HL-60/S4 treated with phorbol 12-myristate 13-acetate at 8.2 ng/mL for 4 days and 3 days (cell line): ENCODE measurements around the gene FBN3.

Experiments
- in situ Hi-C: fragments of 300-500 bp; cut with MboI; formaldehyde crosslinking; loops from 2 replicates; pipeline ENCODE4 v1.15.0; 2022; ENCODE audit warnings: low sequenced_read_pairs

The FBN3 gene

DNA sequence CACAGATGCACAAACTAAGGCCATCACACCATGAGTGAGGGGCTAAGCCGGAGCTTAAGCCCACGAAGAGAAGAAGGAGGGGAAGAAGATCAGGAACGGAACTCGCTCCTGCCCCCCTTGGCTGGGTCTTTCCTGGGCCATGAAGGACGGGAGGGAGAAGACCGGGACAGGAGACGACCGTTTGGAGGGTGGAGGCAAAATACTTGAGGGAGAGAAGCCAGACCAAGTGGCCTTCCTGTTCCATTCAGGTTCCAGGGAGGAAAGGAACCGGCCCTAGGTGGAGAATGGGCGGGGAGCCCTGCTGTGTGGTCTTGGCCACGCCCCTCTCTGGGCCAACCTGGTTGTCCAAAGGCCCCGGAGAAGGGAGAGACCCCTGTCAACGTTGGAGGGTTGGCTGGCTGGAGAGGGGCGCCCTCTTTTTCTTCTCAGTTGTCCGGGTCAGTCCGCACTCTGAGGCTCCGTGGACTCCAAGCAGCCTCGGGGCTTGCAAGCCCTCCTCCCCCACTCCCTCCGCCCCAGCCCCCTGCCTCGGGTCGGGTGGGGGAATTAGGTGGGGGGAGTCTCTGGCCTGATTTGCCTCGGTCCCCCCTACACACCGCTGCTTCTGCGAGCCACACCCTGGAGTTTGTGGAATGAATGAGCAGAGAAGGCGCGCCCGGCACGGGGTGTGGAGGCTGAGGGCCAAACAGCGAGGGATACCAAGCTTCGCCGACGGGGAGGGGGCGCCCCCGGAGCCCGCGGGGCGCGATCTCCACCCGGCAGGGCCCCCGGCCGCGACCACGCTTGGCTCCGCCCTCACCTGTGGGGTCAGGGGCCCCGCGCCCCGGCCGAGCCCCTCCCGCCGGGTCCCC, 757 bp downstream of the FBN3 start:
- in situ Hi-C loops, result no loop called here

DNA sequence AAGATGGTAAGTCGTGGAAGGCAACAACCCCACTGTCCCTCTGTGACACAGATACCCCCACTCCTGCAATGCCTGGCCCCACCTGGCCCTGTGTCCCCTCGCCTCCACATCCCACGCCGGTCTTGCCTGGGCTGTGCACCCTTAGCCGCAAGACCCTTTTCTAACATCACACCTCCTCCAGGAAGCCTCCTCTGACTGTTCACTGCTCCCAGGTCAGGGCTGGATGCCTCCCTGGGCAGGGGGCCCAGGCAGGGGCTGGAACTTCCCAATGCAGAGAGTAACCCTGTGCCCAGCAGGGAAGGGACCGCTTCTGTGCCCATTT, 1.3 kb downstream of the FBN3 start:
- in situ Hi-C loops, result no loop called here

DNA sequence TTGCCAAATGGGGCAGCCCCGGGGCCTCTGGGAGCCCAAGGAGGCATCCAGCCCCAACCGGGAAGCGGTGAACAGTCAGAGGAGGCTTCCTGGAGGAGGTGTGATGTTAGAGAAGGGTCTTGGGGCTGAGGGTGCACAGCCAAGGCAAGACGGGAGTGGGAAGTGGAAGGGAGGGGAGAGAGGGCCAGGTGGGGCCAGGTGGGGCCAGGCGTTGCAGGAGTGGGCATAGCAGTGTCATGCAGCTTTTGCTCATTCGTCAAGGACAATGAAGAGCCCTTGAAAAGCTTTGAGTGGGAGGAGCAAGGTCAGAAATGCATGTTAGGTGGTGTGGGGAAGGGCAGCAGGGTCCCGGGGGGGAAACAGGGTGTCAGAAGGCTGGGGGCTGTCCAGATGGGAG, 1.8 kb downstream of the FBN3 start:
- in situ Hi-C loops, result no loop called here

DNA sequence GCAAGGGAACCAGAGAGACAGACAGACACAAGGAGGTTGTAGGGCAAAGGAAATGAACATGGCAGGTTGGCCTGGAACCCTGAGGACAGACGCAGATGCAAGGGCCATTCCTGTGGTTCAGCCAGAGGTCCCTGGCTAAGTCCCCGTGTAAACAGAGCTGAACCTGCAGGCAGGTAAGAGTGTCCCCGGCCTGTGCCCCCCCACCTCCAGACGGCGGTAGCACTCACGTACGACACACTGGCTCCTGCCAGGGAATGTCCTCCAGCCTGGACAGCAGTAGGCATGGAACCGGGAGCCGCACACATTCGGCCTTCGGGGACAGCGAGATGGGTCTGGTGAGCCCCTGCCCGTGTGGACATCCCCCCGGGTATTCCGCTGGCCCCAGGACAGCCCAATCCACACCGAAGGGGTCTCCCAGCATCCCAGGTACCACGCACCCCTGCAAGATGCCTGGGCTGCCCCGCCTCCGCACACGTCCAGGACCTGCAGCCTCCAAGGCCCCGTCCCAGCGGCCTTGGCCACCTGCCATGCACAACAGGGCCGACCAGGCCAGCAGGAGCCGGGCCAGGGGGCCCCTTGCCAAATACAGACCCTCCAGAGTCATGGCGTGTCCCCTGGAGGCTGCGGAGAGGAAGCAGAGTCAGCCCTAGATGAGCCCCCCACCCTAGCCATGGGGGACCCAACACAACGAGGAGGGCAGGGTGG, 2.4 kb downstream of the FBN3 start:
- in situ Hi-C loops, result no loop called here

GRCh38 chr19:8144273-8144995, 5.0 kb downstream of the FBN3 start:
- in situ Hi-C loops, result no loop called here

GRCh38 chr19:8143041-8143440, 6.4 kb downstream of the FBN3 start:
- in situ Hi-C loops, result no loop called here

DNA sequence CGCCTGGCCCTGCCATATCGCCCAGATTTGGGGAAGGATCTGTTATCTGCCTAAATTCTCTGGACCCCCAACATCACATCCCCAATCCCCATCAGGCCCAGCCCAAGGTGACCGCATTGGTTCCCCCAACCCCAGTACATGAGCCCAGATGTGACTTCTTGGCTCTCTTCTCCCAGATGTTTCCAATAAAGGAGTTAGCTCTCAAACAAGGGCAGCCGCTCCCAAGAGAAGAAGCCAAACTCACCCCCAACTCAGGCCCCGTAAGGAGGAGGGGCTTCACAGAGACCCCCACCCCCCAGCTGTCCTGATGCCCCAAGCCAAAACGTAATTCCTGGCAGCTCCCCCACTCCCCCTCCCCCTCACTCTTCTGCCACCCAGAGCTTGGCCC, 6.9 kb downstream of the FBN3 start:
- in situ Hi-C loops, result no loop called here

DNA sequence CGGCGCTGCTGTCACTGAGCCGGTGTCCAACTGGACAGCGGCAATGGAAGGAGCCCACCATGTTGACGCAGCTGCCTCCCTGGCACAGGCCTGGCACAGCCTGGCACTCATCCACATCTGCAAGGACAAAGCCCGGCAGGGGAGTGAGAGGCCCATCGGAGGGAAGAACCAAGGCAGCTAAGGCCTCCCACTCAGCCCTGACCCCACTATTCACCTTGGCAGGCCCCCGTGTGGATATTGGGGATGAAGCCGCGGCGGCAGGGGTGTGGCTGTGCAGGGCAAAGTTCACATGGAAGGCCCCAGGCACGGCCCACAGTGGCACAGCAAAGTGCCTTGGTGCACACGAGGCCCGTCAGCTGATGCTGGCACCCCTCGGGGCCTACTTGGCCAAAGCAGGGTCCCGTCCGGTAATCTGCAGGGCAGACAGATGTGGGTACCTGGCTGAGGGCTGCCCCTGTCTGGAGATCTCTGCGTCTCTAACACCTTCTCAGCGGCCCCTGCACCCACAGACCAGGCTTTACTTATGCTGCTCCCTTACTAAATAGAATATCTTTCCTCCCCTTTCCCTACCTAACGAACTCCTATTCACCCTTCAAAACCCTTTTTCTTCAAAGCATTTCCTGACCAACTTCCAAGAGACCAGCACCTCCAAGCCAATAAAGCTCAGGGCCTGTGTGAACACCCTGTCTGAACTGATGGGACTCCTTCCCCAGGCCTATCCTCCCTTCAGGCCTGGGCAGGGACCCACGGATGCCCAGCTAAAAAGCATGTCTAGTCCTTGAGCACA, 7.5 kb downstream of the FBN3 start:
- in situ Hi-C loops, result no loop called here

- in situ Hi-C loops, result no loop called here
Measured at GRCh38 chr19:8138201-8138600, 11.2 kb downstream of the FBN3 start.

GRCh38 chr19:8137425-8137824, 12.0 kb downstream of the FBN3 start:
- in situ Hi-C loops, result no loop called here

GRCh38 chr19:8135946-8136618, 13.3 kb downstream of the FBN3 start:
- in situ Hi-C loops, result no loop called here

DNA sequence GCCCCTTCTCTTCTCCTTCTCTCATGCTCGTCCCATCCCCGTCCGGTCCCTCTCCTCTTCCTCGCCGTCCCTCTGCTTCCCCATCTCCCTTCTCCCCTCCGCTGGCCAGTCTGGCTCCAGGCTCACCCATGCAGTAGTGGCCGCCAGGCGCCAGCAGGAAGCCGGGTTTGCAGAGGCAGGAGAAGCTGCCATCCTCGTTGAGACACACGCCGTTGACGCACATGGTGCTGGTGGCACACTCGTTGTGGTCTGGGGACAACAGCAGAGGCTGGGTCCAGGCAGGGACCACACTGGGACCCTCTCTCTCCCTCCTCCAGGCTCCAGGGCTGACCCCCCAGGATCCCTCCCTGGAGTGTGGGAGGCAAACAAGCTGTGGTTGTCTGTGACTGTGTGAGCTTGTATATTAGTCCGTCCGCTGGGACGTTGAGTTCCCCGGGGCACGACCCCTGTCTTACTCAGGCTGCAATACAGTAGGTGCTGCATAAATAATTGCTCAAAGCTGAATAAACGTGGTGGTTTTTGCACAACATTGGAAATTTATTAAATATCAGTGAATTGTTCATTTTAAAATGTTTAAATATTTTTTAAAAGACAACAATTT, 16.4 kb downstream of the FBN3 start:
- in situ Hi-C loops, result no loop called here

DNA sequence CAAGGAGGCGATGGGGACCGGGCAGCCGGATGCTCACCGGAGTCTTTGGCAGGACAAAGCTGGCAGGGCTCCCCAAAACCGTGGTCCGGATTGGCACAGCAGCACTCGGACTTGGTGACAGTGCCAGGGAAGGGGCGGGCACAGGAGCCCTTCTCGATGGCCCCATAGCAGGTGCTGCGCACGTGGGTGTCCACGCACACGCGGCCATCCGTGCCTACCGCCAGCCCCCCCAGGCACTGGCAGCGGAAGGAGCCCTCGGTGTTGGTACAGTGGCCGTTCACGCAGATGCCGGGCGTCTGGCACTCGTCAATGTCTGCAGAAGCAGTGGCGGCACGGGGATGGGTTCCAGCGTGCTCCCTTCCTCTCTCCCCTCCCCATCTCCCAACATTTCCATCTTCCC, 17.9 kb downstream of the FBN3 start:
- in situ Hi-C loops, result no loop called here

- in situ Hi-C loops, result no loop called here
Measured at GRCh38 chr19:8129061-8129618, 20.3 kb downstream of the FBN3 start.

GRCh38 chr19:8128551-8128950, 20.8 kb downstream of the FBN3 start:
- in situ Hi-C loops, result no loop called here

- in situ Hi-C loops, result no loop called here
Measured at GRCh38 chr19:8127311-8127710, 22.1 kb downstream of the FBN3 start.

- in situ Hi-C loops, result no loop called here
Measured at GRCh38 chr19:8126511-8126910, 22.9 kb downstream of the FBN3 start.

- in situ Hi-C loops, result no loop called here
Measured at GRCh38 chr19:8126008-8126407, 23.4 kb downstream of the FBN3 start.

DNA sequence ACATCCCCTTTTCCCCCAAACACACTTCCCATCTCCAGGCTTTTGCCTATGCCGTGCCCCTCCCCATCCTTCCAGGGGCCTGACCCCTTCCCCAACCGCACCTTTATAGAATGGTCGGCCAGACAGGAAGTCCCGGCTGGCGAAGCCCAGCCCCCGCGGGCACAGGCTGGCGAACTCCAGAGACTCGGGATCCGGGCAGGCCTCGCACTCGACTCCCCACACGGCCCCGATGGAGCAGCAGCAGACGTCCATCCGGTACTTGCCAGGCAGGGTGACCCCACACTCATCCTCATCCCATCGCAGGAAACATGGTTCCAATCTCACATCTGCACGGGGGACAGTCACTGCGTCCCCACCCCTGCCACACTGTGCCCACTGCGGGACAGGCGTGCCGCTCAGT, 25.7 kb downstream of the FBN3 start:
- in situ Hi-C loops, result no loop called here
